ENCODE measurements around the gene CCL28. TPM values are rescaled to one million over a fixed set of nuclear protein-coding genes. Genes with fewer than 3 reads are reported as not detected.

CCL28 gene
- total and polyA plus RNA-seq, 2 of the 13 experiments (the other 11 are each of a cell fraction or from before 2014, with no cell fraction given) = 0.03 TPM; not detected in 1

- peaks cover 74% of the 10 kb centered on the region for H3K4me1 ChIP-seq (ENCODE audit: insufficient read depth, low read length)
- no peaks in the 10 kb centered on the region for H4K20me1 ChIP-seq (ENCODE audit: insufficient read depth, low read length)
- H3K4me3 ChIP-seq (replicated peaks in 1 of 3; ENCODE audit: insufficient read depth in 1 of 3, low read depth in 2 of 3, low read length in 3 of 3) = no peak overlapping the region
- DNase-seq (ENCODE audit: low spot score) (no peak), FAIRE-seq (no peak), ATAC-seq (no peak)
- no peaks in the 10 kb centered on the region for H3K79me2 ChIP-seq (ENCODE audit: insufficient read depth, low read length)
- BruUV-seq (replicated peaks) = no TSS peak
- H2AFZ ChIP-seq (ENCODE audit: low read length) = no peak overlapping the region
- no peaks in the 10 kb centered on the region for H3K36me3 ChIP-seq (replicated peaks in 1 of 2; ENCODE audit: control insufficient read depth in 1 of 2, insufficient read depth in 2 of 2, low read length in 2 of 2)
- 96% methylated on average over 2 of the region's 2 CpGs for WGBS (ENCODE audit: low lambda C conversion rate)
- TF ChIP-seq ZBTB37 (CRISPR knock-in tag; IDR thresholded peaks at IDR 0.05) (no peak), ZNF496 (CRISPR knock-in tag; IDR thresholded peaks at IDR 0.05; ENCODE audit: insufficient replicate concordance) (no peak)
- no peaks in the 10 kb centered on the region for H3K9me3 ChIP-seq (ENCODE audit: low read length)
- in situ Hi-C loops (cut with HindIII; ENCODE audit: extremely low pct_ligation_motif_present, low pct_unique_long_range_greater_than_20kb) = no loop called here
- ChIA-PET CTCF (ENCODE audit: low intra/inter-chr PET ratio, low total read pairs) (no interaction called here), POLR2A (interaction anchor here (1.1 to 1.9 kb wide), 2 partner anchors 9 to 54 kb away, joined by 3 to 4 read pairs; partner anchors contain the start of gene TMEM267)
- H3K9ac ChIP-seq (ENCODE audit: insufficient read depth, low read depth, low read length) = no peak overlapping the region
- no peak overlapping the region for H3K4me2 ChIP-seq (ENCODE audit: low read depth, low read length)
- no peaks in the 10 kb centered on the region for H3K27me3 ChIP-seq (ENCODE audit: control insufficient read depth in 1 of 2, insufficient read depth in 2 of 2, low read length in 2 of 2)
- intact Hi-C loops (cut with micrococcal nuclease; ENCODE audit: unreplicated experiment) = no loop called here
- no peak overlapping the region for H3K27ac ChIP-seq (ENCODE audit: extremely low read length, insufficient read depth, low read length)
These were observed 17.5 kb upstream of the CCL28 start for GRCh38 chr5:43429706-43430105.

GRCh38 chr5:43429016-43429415, 16.8 kb upstream of the CCL28 start:
- DNase-seq (ENCODE audit: low spot score) (no peak), FAIRE-seq (no peak), ATAC-seq (no peak)
- H4K20me1 ChIP-seq (ENCODE audit: insufficient read depth, low read length) = no peaks in the 10 kb centered on the region
- H3K4me3 ChIP-seq (replicated peaks in 1 of 3; ENCODE audit: insufficient read depth in 1 of 3, low read depth in 2 of 3, low read length in 3 of 3) = no peak overlapping the region
- WGBS (ENCODE audit: low lambda C conversion rate) = 92% methylated on average over 7 of the region's 7 CpGs
- ChIA-PET CTCF (ENCODE audit: low intra/inter-chr PET ratio, low total read pairs) (no interaction called here), POLR2A (interaction anchor here (1.1 to 1.9 kb wide), 2 partner anchors 9 to 55 kb away, joined by 3 to 4 read pairs; partner anchors contain the start of gene TMEM267)
- no peak overlapping the region for H3K27ac ChIP-seq (ENCODE audit: extremely low read length, insufficient read depth, low read length)
- in situ Hi-C loops (cut with HindIII; ENCODE audit: extremely low pct_ligation_motif_present, low pct_unique_long_range_greater_than_20kb) (no loop called here), intact Hi-C loops (cut with micrococcal nuclease; ENCODE audit: unreplicated experiment) (no loop called here)
- H3K27me3 ChIP-seq (ENCODE audit: control insufficient read depth in 1 of 2, insufficient read depth in 2 of 2, low read length in 2 of 2) = no peaks in the 10 kb centered on the region
- H3K36me3 ChIP-seq (replicated peaks in 1 of 2; ENCODE audit: control insufficient read depth in 1 of 2, insufficient read depth in 2 of 2, low read length in 2 of 2) = no peaks in the 10 kb centered on the region
- no peak overlapping the region for H2AFZ ChIP-seq (ENCODE audit: low read length)
- no TSS peak for BruUV-seq (replicated peaks)
- H3K4me2 ChIP-seq (ENCODE audit: low read depth, low read length) = no peak overlapping the region
- peaks cover 73% of the 10 kb centered on the region for H3K4me1 ChIP-seq (ENCODE audit: insufficient read depth, low read length)
- H3K9me3 ChIP-seq (ENCODE audit: low read length) = no peaks in the 10 kb centered on the region
- no peaks in the 10 kb centered on the region for H3K79me2 ChIP-seq (ENCODE audit: insufficient read depth, low read length)
- H3K9ac ChIP-seq (ENCODE audit: insufficient read depth, low read depth, low read length) = no peak overlapping the region
- TF ChIP-seq FOXJ3 (CRISPR knock-in tag; IDR thresholded peaks at IDR 0.05; ENCODE audit: borderline replicate concordance) (no peak), HDAC1 (CRISPR knock-in tag; IDR thresholded peaks at IDR 0.05) (no peak), ZNF674 (CRISPR knock-in tag; IDR thresholded peaks at IDR 0.05; ENCODE audit: low read depth) (no peak), TBX3 (IDR thresholded peaks at IDR 0.05; ENCODE audit: borderline replicate concordance) (no peak), XRCC5 (optimal IDR thresholded peaks at IDR 0.05; ENCODE audit: low read length) (no peak)
- TF ChIP-seq, protein P1, sequence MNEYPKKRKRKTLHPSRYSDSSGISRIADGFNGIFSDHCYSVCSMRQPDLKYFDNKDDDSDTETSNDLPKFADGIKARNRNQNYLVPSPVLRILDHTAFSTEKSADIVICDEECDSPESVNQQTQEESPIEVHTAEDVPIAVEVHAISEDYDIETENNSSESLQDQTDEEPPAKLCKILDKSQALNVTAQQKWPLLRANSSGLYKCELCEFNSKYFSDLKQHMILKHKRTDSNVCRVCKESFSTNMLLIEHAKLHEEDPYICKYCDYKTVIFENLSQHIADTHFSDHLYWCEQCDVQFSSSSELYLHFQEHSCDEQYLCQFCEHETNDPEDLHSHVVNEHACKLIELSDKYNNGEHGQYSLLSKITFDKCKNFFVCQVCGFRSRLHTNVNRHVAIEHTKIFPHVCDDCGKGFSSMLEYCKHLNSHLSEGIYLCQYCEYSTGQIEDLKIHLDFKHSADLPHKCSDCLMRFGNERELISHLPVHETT (CRISPR knock-in tag; conservative IDR thresholded peaks at IDR 0.05) = no peak
- TF ChIP-seq, protein P2, sequence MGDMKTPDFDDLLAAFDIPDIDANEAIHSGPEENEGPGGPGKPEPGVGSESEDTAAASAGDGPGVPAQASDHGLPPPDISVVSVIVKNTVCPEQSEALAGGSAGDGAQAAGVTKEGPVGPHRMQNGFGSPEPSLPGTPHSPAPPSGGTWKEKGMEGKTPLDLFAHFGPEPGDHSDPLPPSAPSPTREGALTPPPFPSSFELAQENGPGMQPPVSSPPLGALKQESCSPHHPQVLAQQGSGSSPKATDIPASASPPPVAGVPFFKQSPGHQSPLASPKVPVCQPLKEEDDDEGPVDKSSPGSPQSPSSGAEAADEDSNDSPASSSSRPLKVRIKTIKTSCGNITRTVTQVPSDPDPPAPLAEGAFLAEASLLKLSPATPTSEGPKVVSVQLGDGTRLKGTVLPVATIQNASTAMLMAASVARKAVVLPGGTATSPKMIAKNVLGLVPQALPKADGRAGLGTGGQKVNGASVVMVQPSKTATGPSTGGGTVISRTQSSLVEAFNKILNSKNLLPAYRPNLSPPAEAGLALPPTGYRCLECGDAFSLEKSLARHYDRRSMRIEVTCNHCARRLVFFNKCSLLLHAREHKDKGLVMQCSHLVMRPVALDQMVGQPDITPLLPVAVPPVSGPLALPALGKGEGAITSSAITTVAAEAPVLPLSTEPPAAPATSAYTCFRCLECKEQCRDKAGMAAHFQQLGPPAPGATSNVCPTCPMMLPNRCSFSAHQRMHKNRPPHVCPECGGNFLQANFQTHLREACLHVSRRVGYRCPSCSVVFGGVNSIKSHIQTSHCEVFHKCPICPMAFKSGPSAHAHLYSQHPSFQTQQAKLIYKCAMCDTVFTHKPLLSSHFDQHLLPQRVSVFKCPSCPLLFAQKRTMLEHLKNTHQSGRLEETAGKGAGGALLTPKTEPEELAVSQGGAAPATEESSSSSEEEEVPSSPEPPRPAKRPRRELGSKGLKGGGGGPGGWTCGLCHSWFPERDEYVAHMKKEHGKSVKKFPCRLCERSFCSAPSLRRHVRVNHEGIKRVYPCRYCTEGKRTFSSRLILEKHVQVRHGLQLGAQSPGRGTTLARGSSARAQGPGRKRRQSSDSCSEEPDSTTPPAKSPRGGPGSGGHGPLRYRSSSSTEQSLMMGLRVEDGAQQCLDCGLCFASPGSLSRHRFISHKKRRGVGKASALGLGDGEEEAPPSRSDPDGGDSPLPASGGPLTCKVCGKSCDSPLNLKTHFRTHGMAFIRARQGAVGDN (CRISPR knock-in tag; IDR thresholded peaks at IDR 0.05) = no peak

All from HepG2 (cell line).